Thyroid gland (tissue), 4 donors: ENCODE results near the gene FNIP1.

ENCODE experiments used
- CTCF ChIP-seq, 6 experiments: fragments of 200-600 bp in 3 of 6; fragments of 450-650 bp in 3 of 6; sonication (generic) in 3 of 6; IDR thresholded peaks; one replicate each; pipeline ENCODE4 v1.5.1; 2016 to 2019; ENCODE audit warnings: antibody characterized with exemption in 6 of 6, mild to moderate bottlenecking in 2 of 6, inconsistent platforms in 1 of 6, moderate library complexity in 1 of 6
- POLR2A ChIP-seq, 2 donors: fragments of 450-650 bp; IDR thresholded peaks; one replicate each; pipeline ENCODE4 v1.6.1; 2017; ENCODE audit warnings: antibody characterized with exemption in 2 of 2, mild to moderate bottlenecking in 2 of 2, moderate library complexity in 1 of 2

GRCh38 chr5:131644370-131644769 lies 152.4 kb downstream of the FNIP1 start:
- TF ChIP-seq CTCF (IDR thresholded peaks at IDR 0.05) (no peak), POLR2A (IDR thresholded peaks at IDR 0.05) (no peak)
